GM21360 (cell line): ENCODE results near the gene ZNF865.
"Not testable (repeated sequence)": the region's sequence is repeated elsewhere in the genome, so short reads cannot be mapped to it uniquely, and the experiment has no call there.

Experiments used
- ATAC-seq: cut with Tn5 transposase; IDR thresholded peaks from one replicate; pipeline ENCODE4 v1.9.1; 2021; ENCODE audit warnings: mild to moderate bottlenecking, moderate library complexity; ENCODE audit not compliant: unreplicated experiment

The ZNF865 gene

DNA sequence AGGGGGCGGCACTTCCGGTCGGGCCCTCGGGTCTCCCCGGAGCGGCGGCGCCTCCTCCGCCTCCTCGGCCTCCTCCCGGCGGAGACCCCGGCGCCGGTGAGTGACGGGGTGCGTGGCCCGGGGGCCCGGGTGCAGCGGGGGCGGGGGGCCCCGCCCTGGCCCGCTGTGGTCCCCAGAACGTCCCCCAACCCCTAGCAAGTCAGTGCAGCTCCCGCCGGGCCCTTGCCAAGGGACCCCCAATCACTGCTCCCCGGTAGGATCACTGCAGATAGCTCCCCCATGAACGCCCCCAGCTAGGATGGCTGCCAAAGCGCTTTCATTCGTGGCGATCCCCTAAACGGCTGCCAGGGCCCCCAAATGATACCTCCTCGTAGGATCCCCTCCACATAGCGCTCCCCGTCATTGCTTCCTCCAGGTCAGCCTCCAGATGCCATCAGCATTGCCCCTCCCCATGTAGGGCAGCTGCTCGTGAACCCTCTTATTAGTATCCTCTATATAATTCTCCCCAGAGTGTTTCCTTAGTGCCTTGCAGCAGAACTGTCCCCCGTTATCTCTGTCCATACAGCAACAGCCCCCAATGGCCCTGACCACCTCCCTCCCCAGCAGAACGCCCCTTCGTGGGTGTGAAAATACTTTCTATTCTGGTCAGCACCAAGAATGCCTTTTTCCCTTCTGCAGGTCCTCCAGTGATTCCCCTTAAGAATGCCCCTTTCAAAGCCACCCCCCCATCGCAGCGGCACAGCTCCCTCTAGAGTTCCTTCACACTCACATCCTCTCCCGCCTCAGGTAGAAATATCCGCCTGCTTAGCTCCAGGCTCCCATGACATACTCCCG is at the start of gene ZNF865:
Gene ZNF865, plus strand, starts transcription at position 11 of the 834 bp plus-strand sequence. CDS start 7,972 bp downstream, outside the sequence.
- ATAC-seq = peak; percentile 16

DNA sequence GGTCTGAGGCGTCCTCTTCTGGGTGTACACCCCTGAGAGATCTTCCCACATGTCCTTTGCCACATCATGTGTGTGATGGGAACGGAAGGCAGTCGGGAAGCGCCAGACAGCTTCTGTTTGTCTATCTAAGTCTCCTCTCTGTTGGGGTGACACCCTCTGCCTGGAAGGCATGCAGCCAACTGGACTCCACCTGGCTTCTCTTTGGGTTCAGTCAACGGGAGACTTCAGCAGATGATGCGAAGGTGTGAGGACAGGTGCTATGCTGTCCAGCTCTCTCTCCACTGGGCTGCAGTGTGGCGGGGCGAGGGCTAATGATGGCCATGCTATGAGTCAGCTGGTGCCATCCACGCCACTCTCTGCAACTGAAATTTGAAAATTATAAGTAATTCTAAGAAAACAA is 45.8 kb upstream of the ZNF865 start:
- no peak for ATAC-seq

DNA sequence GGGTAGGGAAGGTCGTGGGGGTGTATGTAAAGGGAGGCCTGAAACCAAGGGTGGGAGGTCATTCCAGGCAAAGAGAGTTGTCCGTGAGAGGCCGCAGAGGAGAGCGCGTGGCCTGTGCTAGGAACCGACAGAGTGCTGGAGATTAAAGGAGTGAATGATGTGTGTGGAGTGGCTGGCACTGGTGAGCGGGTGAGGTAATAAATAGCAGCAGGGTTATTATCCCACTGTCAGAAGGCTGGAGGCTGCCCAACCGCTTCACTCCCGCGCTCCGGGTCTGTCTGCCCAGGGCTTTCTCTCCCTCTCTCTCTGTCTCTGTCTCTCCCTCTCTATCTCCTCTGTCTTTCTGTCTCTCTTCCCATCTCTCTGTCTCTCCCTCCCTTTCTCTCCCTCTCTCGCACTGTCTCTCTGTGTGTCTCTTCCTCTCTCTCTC is 42.2 kb upstream of the ZNF865 start:
- ATAC-seq = no peak

DNA sequence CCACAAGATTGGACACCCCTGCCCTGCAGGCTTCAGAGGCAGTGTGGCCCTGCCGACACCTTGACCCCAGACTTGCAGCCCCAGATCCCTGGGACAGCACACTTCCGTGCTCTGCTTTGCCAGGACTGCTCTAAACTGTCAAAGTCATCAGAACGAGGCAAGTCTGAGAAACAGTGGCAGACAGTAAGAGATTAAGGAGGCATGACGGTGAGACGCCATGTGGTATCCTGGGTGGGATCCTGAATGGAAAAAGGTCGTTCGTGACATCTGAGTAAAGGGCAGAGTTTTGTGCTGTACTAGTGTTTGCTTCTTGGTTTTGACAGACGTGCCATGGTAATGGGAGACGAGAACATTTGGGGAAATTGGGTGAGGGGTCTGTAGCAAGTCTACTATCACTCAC is 38.6 kb upstream of the ZNF865 start:
- no peak for ATAC-seq

DNA sequence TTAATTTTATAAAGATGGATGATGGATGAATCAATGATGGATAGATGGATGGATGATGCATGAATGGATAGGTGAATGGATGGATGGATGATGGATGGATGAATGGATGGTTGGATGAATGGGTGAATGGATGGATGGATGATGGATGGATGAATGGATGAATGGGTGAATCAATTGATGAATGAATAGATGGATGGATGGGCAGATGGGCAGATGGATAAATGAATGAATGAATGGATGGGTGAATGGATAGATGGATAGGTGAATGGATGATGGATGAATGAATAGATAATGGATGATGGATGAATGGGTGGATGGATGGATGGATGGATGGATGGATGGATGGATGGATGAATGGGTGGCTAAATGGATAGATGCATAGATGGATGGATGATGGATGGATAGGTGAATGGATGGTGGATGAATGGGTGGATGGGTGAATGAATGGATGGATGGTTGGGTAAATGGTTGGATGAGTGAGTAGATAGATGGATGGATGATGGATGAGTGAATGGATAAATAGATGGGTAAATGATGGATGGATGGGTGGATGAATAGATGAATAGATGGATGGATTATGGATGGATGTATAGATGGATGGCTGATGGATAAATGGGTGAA is 37.6 kb upstream of the ZNF865 start:
- ATAC-seq = no peak

DNA sequence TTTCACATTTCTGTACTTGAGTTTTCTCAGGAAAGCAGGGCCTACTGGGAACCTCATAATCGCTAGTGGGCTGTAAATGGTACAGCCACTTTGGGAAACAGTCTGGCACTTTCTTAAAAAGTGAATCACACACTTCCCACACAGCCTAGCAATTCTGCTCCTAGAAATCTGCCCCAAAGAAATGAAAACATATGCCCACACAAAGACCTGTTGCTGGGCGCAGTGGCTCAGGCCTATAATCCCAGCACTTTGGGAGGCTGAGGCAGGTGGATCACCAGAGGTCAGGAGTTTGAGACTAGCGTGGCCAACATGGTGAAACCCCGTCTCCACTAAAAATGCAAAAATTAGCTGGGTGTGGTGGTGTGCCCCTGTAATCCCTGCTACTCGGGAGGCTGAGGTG is 36.0 kb upstream of the ZNF865 start:
- not testable (repeated sequence) for ATAC-seq

DNA sequence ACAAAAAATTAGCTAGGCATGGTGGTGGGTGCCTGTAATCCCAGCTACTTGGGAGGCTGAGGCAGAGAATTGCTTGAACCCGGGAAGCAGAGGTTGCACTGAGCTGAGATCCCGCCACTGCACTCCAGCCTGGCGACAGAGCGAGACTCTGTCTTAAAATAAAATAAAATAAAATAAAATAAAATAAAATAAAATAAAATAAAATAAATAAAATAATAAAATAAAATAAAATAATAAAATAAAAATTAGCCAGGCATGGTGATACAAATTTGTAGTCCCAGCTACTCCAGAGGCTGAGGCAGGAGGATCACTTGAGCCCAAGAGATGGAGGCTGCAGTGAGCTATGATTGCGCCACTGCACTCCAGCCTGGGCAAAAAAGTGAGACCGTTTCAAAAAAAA is 31.5 kb upstream of the ZNF865 start:
- ATAC-seq = not testable (repeated sequence)

DNA sequence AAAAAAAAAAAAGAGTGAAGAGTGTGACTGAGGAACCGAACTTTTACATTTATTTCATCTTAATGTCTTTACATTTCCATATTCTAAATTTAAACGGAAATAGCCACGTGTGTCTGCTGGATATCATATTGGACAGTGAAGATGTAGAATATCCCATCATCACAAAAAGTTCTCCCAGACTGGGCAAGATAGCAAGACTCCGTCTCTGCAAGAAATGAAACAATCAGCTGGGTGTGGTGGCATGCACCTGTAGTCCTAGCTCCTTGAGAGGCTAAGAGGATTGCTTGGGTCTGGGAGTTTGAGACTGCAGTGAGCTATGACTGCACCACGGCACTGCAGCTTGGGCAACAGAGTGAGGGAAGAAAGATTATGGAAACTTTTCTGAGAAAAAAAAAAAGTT is 28.7 kb upstream of the ZNF865 start:
- ATAC-seq = no peak

DNA sequence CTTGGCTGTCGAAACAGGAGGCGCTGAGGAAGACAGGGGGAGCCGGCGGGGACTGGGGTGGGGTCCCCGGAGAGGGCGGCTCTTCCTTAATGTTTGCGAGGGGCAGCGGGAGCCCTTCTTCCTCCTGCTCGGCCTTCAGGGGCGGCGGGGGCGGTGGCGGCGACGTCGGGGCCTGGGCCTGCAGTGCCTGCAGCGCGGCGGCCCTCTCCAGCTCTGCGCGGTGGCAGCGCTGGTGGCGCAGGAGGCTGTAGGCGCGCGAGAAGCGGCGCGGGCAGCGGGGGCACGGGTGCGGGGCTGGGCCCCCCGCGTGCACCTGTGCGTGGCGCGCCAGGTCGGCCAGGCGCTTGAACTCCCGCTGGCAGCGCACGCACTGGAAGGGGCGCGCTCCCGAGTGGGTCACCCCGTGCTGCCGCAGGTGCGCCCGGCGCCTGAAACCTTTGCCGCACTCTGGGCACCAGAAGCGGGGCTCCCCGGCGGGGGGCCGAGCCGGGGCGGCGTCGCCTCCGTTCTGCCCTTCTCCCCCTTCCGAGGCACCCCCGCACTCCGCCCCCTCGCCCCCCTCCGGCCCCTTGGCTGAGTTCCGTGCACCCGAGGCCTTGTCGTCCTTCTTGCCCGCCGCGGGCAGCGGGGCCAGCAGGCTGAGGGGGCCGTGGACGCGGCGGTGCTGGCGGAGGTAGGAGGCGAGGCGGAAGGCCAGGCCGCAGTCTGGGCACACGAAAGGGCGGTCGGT is 27.3 kb upstream of the ZNF865 start:
- no peak for ATAC-seq

DNA sequence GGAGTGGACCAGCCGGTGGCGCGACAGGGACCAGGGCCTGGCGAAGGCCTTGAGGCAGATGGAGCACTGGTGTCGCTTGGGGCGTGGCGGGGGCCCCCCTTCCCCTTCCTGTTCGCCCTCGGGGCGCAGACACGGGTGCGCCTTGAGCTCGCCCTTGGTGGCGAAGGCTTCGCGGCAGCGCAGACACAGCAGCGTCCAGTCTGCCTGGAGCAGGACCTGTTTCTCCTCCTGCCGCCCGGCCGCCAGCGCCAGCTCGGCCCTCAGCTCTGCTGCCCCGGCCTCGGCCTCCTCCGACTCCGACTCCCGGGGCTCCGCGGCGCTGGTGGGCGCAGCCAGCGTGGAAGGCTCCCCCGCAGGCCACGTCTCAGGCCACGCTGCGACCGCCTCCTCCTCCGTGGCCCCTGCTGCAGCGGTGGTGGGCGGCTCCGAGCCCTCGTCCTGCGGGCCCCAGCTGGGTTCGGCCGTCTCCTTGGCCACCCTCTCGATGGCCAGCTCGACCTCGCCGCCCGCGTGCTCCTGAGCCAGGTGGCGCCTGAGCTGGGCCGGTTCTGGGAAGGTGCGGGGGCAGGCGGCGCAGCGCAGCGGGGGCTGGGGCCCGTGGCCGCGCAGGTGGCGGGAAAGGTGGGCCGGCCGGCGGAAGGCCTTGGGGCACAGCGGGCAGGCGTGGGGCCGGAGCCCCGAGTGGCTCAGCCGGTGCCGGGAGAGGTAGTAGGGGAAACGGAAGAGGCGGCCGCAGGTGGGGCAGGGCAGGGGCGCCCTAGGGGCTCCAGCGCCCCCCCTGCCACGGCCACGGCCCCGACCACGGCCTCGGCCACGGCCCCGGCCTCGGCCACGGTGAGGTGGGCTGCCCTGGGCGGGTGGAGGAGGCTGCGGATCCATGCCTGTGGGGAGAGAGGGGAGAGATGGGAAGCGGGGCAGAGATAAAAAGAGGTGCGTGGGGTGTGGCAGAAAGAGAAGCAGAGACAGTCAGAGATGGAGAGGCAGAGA is 26.4 kb upstream of the ZNF865 start:
- no peak for ATAC-seq

DNA sequence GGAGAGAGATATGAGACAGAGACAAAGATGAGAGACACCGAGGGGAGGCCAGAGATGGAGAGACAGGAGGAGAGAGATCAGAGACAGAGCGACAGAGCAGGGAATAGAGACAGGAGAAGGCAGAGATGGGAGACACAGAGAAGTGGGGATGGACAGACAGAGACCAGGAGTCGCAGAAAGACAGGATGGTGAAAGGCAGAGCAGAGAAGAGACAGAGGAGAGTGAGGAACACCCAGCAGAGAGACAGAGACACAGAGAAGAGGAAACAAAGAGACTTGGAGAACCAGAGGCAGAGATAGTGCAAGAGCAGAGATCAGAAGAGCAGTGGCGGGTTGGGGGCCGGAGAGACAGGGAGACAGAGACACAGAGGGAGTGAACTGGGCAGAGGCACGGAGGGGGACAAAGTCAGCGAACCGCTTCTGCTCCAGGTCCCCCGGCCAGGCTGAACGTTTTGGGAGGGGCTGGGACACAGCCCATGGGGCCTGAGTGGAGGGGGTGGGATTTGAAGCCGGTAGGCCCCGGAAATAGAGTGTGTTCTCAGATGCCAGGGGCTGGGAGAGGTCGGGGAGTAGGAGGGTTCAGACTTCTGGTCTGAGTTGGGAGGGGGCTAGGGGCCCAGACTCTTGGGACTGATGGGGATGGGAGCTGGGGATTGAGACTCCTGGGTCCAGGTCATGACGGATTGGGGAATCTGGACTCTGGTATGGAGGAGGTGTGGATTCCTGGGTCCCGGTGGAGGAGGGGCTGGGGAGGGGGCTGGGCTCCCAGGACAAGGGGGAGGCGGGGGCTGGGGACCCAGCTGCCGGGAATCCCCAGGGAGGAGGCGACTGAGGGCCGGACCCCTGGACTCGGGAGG is 25.5 kb upstream of the ZNF865 start:
- ATAC-seq = no peak

DNA sequence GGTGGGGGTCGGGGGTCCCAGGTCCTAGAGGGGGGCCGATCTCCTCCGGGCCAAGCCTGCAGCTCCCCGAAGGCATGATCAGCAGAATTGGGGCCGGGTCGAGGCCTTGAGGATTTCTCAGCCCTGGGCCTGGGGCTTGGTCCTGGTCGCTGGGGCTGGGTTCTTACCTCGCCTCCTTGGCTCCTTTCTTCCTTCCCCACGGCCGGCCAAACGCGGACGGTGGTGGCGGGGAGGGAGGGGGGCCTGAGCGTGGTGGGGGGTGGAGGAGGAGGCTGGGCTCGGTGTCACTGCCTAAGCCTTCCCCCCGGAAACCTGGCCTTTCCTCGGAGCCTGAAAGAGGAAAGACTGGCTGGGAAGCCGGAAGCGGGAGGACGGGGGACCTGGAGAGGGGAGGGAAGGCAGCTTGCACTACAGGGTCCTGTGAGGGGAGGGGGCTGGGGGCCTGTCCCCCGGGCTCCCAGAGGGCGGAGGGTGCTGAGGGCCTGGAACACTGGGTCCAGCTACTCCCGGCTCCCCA is 24.8 kb upstream of the ZNF865 start, which contains the start of gene ZNF579:
Gene ZNF579, minus strand, starts transcription at position 221 of the 517 bp plus-strand sequence. CDS start 1,209 bp downstream, outside the sequence.
- no peak for ATAC-seq

DNA sequence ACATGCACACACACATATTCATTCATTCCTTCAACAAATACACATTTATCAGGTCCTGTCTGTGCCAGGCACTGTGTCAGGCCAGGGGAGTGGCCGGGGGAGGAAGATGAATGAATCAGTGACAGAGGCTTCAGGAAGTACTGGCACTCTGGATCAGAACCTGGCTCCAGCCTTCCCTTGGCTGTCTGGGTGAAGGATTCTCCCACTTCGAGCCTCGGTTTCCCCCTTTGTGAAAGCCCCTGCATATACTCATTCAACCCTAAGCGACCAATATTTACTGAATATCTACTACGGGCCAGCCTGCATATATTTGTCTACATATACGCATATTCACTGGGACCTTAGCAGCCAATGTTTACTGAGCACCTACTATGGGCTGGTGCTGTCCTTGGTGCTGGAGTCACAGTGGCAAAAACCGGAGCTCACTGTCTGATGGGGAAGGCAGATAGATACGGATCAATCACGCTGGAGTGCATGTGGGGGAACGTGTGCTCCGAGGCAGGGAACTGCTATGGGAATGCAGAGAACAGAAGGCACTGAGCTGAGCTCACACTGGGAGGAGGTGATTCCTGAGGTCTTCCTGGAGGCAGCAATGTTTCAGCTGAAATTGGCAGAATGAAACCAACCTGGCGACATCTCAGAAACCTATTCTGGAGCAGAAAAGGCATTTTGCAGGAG is 24.2 kb upstream of the ZNF865 start:
- ATAC-seq = no peak

DNA sequence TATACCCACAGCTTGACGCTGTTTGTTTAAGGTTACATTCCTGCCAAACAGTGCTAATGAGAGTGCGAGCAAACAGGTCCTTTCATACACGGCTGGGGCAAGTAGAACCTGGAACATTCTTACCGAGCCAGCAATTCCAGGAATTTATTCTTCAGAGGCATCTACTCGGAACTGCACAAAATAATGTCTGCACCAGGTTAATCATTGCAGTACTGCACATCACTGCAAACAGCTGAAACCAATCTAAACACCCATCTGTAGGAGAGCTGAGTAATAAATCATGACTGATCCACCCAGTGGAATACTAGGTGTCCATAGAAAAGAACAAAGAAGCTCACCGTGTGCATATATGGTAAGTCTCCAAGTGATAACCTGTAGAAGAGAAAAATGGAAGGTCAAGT is 23.6 kb upstream of the ZNF865 start:
- ATAC-seq = no peak

DNA sequence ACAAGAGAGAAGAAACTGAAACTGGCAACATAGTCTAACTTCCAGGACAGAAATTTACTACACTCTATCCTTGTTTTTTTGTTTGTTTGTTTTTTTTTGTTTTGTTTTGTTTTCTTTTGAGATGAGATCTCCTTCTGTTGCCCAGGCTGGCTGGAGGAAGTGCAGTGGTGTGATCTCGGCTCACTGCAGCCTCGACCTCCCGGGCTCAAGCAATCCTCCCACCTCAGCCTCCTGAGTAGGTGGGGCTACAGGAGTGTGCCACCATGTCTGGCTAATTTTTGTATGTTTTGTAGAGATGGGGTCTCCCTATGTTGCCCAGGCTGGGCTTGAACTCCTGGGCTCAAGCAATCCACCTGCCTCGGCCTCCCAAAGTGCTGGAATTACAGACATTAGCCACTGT is 23.2 kb upstream of the ZNF865 start:
- ATAC-seq = not testable (repeated sequence)

DNA sequence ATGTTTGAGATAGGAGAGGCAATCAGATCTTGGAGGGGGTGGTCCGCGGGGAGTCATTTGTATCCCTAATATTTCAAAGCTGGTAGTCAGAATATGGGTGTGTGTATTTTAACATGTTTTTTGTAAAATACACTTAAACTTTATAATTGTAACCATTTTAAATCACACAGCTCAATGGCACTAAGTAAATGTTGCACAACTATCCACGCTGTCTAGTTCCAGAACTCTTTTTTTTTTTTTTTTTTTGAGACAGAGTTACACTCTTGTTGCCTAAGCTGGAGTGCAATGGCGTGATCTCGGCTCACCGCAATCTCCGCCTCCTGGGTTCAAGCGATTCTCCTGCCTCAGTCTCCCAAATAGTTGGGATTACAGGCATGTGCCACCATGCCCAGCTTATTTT is 21.6 kb upstream of the ZNF865 start:
- not testable (repeated sequence) for ATAC-seq

DNA sequence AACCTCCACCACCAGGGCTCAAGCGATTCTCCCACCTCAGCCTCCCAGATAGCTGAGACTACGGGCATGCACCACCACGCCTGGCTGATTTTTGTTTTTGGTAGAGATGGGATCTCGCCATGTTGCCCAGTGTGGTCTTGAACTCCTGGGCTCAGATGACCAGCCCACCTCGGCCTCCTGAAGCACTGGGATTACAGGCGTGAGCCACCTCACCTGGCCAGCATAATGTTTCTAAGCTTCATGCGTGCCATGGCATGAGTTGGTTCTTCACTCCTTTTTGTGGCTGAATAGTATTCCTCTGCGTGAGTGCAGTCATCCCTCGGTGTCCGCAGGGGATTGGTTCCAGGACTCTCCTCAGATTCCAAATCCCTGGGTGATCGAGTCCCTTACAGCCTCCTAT is 20.6 kb upstream of the ZNF865 start:
- no peak for ATAC-seq

DNA sequence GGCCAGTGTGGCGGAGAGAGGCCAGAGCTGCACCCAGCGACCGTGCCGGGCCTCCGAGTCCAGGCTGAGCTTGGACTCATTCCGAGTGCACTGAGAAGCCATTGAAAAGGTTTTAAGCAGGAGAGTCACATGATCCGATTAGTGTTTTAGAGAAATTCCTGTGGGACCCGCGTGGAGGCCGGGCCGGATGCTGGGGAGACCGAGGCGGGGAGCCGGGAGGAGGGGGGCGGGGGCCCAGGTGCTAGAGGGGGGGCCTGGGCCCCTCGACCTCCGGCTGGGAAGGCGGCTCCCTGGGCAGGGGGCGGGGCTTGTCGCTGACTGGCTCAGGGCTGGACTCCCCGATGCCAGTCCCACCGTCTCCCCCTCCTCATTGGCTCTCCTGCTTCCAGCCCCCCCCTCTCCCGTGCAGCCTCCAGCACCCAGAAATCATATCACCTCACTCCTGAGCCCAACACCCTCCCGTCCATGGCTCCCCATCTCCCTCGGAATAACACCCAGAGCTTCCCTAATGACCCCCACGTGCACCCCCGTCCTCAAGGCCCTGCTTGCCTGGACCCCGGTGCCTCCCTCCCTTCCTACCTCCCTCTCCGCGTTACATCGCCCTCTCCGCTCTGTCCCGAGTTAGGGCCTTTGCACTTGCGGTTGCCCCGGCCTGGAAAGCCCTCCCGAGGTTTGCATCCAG is 19.6 kb upstream of the ZNF865 start:
- no peak for ATAC-seq
